Astrocyte (in vitro differentiated cells and primary cell): Measurements from ENCODE around the gene TFEB. TPM values are rescaled to one million over a fixed set of nuclear protein-coding genes. Genes with fewer than 3 reads are reported as not detected.

Source experiments
- DNase-seq: peaks from one replicate; pipeline ENCODE4 v3.0.0-alpha.2; 2010; ENCODE audit warnings: low read depth
- FAIRE-seq: peaks from 2 replicates; lab custom pipeline; 2011; peaks lifted over from hg19 to GRCh38; lab: Jason Lieb, UNC
- H2AFZ ChIP-seq: 2 replicates; pipeline ENCODE4 v1.6.0; 2012; ENCODE audit warnings: low read depth, low read length, inconsistent platforms
- H3K27ac ChIP-seq: 2 replicates; pipeline ENCODE4 v1.5.1; 2011; ENCODE audit warnings: low read depth, low read length, inconsistent platforms
- H3K27me3 ChIP-seq: 2 replicates; pipeline ENCODE4 v1.6.0; 2011; ENCODE audit warnings: low read length, inconsistent platforms; ENCODE audit not compliant: insufficient read depth
- H3K36me3 ChIP-seq: 2 replicates; pipeline ENCODE4 v1.5.1; 2011; ENCODE audit warnings: low read length, inconsistent platforms; ENCODE audit not compliant: insufficient read depth
- H3K4me1 ChIP-seq: 2 replicates; pipeline ENCODE4 v1.5.1; 2011; ENCODE audit warnings: low read length, inconsistent platforms; ENCODE audit not compliant: insufficient read depth
- H3K4me2 ChIP-seq: 2 replicates; pipeline ENCODE4 v1.6.0; 2012; ENCODE audit warnings: low read length, inconsistent platforms
- H3K4me3 ChIP-seq: 2 replicates; pipeline ENCODE4 v1.5.1; 2011; ENCODE audit warnings: low read depth, mild to moderate bottlenecking, low read length, inconsistent platforms; ENCODE audit not compliant: insufficient read depth
- H3K79me2 ChIP-seq: 2 replicates; pipeline ENCODE4 v1.6.0; 2012; ENCODE audit warnings: mild to moderate bottlenecking, low read length, inconsistent platforms; ENCODE audit not compliant: insufficient read depth
- H3K9ac ChIP-seq: 2 replicates; pipeline ENCODE4 v1.6.0; 2012; ENCODE audit warnings: mild to moderate bottlenecking, low read length, inconsistent platforms
- H3K9me3 ChIP-seq: 2 replicates; pipeline ENCODE4 v1.5.1; 2012; ENCODE audit warnings: low read depth, mild to moderate bottlenecking, low read length, inconsistent platforms; ENCODE audit not compliant: insufficient read depth
- H4K20me1 ChIP-seq: 2 replicates; pipeline ENCODE4 v1.6.0; 2012; ENCODE audit warnings: low read length, inconsistent platforms; ENCODE audit not compliant: insufficient read depth
- H3K27ac Mint-ChIP-seq: one replicate; pipeline ENCODE4 v1.8.0; 2021; ENCODE audit warnings: mild to moderate bottlenecking, mixed read lengths; ENCODE audit not compliant: unreplicated experiment
- H3K27me3 Mint-ChIP-seq: one replicate; pipeline ENCODE4 v1.8.0; 2021; ENCODE audit warnings: low read depth, mixed read lengths; ENCODE audit not compliant: unreplicated experiment
- H3K36me3 Mint-ChIP-seq: one replicate; pipeline ENCODE4 v1.8.0; 2021; ENCODE audit warnings: low read depth, mixed read lengths; ENCODE audit not compliant: unreplicated experiment
- H3K4me1 Mint-ChIP-seq: one replicate; pipeline ENCODE4 v1.8.0; 2021; ENCODE audit warnings: low read depth, mixed read lengths; ENCODE audit not compliant: unreplicated experiment
- H3K4me3 Mint-ChIP-seq: one replicate; pipeline ENCODE4 v1.8.0; 2021; ENCODE audit warnings: mild to moderate bottlenecking, moderate library complexity, mixed read lengths; ENCODE audit not compliant: unreplicated experiment
- H3K9me3 Mint-ChIP-seq: one replicate; pipeline ENCODE4 v1.8.0; 2021; ENCODE audit warnings: mild to moderate bottlenecking, mixed read lengths; ENCODE audit not compliant: unreplicated experiment
- CTCF ChIP-seq: IDR thresholded peaks from 2 replicates; pipeline ENCODE4 v1.5.1; 2011; ENCODE audit warnings: low read depth, mild to moderate bottlenecking, inconsistent platforms, low read length, moderate library complexity; ENCODE audit not compliant: insufficient read depth
- EZH2 ChIP-seq: IDR thresholded peaks from 2 replicates; pipeline ENCODE4 v1.6.1; 2012; ENCODE audit warnings: mild to moderate bottlenecking, low read length, inconsistent platforms; ENCODE audit not compliant: insufficient read depth
- total RNA-seq: library from RNA; stranded (reverse); gene quantifications from 2 replicates; pipeline ENCODE4 v1.2.1, GENCODE V29; 2021

Gene TFEB
- total RNA-seq, 1 donor from 2014 or later = 4.7 TPM

GRCh38 chr6:41711323-41712038 is 23.9 kb downstream of the TFEB start:
- H3K4me3 ChIP-seq = no peak overlapping the region
- H3K79me2 ChIP-seq = no peaks in the 10 kb centered on the region
- FAIRE-seq (no peak), DNase-seq (no peak)
- H3K27ac ChIP-seq = no peak overlapping the region
- no peaks in the 10 kb centered on the region for H3K27me3 ChIP-seq
- Mint-ChIP-seq H3K36me3 (peaks cover 3% of the 10 kb centered on the region), H3K4me1 (peaks cover 24% of the 10 kb centered on the region), H3K27me3 (peaks cover 29% of the 10 kb centered on the region), H3K4me3 (no peak overlapping the region), H3K9me3 (no peaks in the 10 kb centered on the region), H3K27ac (no peak overlapping the region)
- peaks cover 31% of the 10 kb centered on the region for H3K4me1 ChIP-seq
- no peak overlapping the region for H3K9ac ChIP-seq
- H3K9me3 ChIP-seq = no peaks in the 10 kb centered on the region
- H3K36me3 ChIP-seq = no peaks in the 10 kb centered on the region
- H3K4me2 ChIP-seq = no peak overlapping the region
- H2AFZ ChIP-seq = no peak overlapping the region
- no peak for TF ChIP-seq CTCF
- no peak for TF ChIP-seq EZH2
- H4K20me1 ChIP-seq = peaks cover 9% of the 10 kb centered on the region

- Histone ChIP-seq H4K20me1 (peaks cover 9% of the 10 kb centered on the region), H3K4me2 (no peak overlapping the region), H3K79me2 (no peaks in the 10 kb centered on the region), H3K9ac (no peak overlapping the region), H3K4me1 (peaks cover 34% of the 10 kb centered on the region), H3K9me3 (no peaks in the 10 kb centered on the region), H3K4me3 (no peak overlapping the region), H2AFZ (no peak overlapping the region), H3K27ac (no peak overlapping the region), H3K36me3 (no peaks in the 10 kb centered on the region), H3K27me3 (no peaks in the 10 kb centered on the region)
- Mint-ChIP-seq H3K27me3 (peaks cover 35% of the 10 kb centered on the region), H3K27ac (no peak overlapping the region), H3K9me3 (no peaks in the 10 kb centered on the region), H3K36me3 (peaks cover 3% of the 10 kb centered on the region), H3K4me1 (peaks cover 18% of the 10 kb centered on the region), H3K4me3 (no peak overlapping the region)
- TF ChIP-seq CTCF (no peak), EZH2 (no peak)
- no peak for DNase-seq
- no peak for FAIRE-seq
Measured at GRCh38 chr6:41709375-41709774, 26.0 kb downstream of the TFEB start.

- Histone ChIP-seq H4K20me1 (peaks cover 5% of the 10 kb centered on the region), H3K9me3 (no peaks in the 10 kb centered on the region), H3K4me3 (no peak overlapping the region), H3K36me3 (no peaks in the 10 kb centered on the region), H2AFZ (no peak overlapping the region), H3K27ac (no peak overlapping the region), H3K9ac (no peak overlapping the region), H3K4me2 (no peak overlapping the region), H3K27me3 (no peaks in the 10 kb centered on the region), H3K4me1 (peaks cover 29% of the 10 kb centered on the region), H3K79me2 (no peaks in the 10 kb centered on the region)
- Mint-ChIP-seq H3K4me3 (peak overlapping the region; percentile 60), H3K27me3 (peaks cover 36% of the 10 kb centered on the region), H3K36me3 (peaks cover 3% of the 10 kb centered on the region), H3K9me3 (no peaks in the 10 kb centered on the region), H3K4me1 (peaks cover 14% of the 10 kb centered on the region), H3K27ac (no peak overlapping the region)
- no peak for FAIRE-seq
- no peak for DNase-seq
- no peak for TF ChIP-seq EZH2
- TF ChIP-seq CTCF = no peak
Measured at GRCh38 chr6:41708856-41709255, 26.6 kb downstream of the TFEB start.
